Skeletal muscle satellite cell (primary cell): Measurements from ENCODE around the gene CEACAM4. TPM values are rescaled to one million over a fixed set of nuclear protein-coding genes. Genes with fewer than 3 reads are reported as not detected.
"Not testable (repeated sequence)": the region's sequence is repeated elsewhere in the genome, so short reads cannot be mapped to it uniquely, and the experiment has no call there.

Source experiments
- H3K27me3 ChIP-seq: 2 replicates; pipeline ENCODE4 v1.7.0; 2013; ENCODE audit warnings: low read length; ENCODE audit not compliant: control insufficient read depth, insufficient read depth
- H3K36me3 ChIP-seq: 2 replicates; pipeline ENCODE4 v1.7.0; 2013; ENCODE audit warnings: mild to moderate bottlenecking, control low read depth, low read length; ENCODE audit not compliant: insufficient read depth
- H3K4me1 ChIP-seq: 2 replicates; pipeline ENCODE4 v1.7.0; 2013; ENCODE audit warnings: low read length; ENCODE audit not compliant: control insufficient read depth, insufficient read depth
- H3K4me2 ChIP-seq: 2 replicates; pipeline ENCODE4 v1.7.0; 2013; ENCODE audit warnings: mild to moderate bottlenecking, low read length
- H3K4me3 ChIP-seq: 2 replicates; pipeline ENCODE4 v1.7.0; 2013; ENCODE audit warnings: low read length
- H3K9ac ChIP-seq: 2 replicates; pipeline ENCODE4 v1.7.0; 2013; ENCODE audit warnings: mild to moderate bottlenecking, low read depth, low read length, moderate library complexity
- H3K9me3 ChIP-seq: replicated peaks from 2 replicates; pipeline ENCODE4 v1.7.0; 2013; ENCODE audit warnings: mild to moderate bottlenecking, control low read depth, low read length
- small RNA-seq: library from RNA; depleted of rRNA; stranded (forward); fragments of <200 nt; gene quantifications from one replicate; pipeline ENCODE3, GENCODE V24; 2012

Gene CEACAM4

DNA sequence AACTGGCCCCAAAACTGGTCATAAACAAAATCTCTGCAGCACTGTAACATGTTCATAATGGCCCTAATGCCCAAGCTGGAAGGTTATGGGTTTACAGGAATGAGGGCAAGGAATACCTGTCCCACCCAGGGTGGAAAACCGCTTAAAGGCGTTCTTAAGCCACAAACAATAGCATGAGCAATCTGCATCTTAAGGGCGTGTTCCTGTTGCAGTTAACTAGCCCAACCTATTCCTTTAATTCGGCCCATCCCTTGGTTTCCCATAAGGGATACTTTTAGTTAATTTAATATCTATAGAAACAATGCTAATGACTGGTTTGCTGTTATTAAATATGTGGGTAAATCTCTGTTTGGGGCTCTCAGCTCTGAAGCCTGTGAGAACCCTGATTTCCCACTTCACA is 45.8 kb downstream of the CEACAM4 start:
- H3K4me3 ChIP-seq, H3K9ac ChIP-seq, H3K4me2 ChIP-seq, H3K36me3 ChIP-seq, H3K27me3 ChIP-seq, H3K9me3 ChIP-seq, H3K4me1 ChIP-seq: not testable (repeated sequence)

DNA sequence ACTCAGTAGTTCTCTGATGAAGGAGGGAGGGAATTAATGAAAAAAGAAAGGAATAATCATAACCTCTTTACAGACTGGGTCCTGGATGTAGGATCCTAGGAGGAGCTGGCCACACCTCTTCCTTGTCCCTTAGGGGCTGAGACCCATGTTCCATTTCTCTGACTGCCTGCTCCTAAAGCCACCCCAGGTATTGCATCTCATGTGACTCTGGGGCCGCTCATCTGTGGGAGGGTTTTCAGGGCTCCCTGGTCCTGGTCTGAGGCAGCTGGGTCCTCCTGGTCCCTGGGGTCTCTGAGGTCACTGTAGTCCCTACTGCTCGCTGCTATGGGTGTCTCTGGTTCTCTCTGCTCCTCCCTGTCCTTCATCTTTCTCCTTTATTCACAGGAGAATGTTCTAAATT is 48.0 kb downstream of the CEACAM4 start:
- Histone ChIP-seq H3K9ac (no peak overlapping the region), H3K36me3 (no peaks in the 10 kb centered on the region), H3K4me2 (no peak overlapping the region), H3K9me3 (no peaks in the 10 kb centered on the region), H3K27me3 (peaks cover 3% of the 10 kb centered on the region), H3K4me1 (no peaks in the 10 kb centered on the region), H3K4me3 (no peak overlapping the region)

DNA sequence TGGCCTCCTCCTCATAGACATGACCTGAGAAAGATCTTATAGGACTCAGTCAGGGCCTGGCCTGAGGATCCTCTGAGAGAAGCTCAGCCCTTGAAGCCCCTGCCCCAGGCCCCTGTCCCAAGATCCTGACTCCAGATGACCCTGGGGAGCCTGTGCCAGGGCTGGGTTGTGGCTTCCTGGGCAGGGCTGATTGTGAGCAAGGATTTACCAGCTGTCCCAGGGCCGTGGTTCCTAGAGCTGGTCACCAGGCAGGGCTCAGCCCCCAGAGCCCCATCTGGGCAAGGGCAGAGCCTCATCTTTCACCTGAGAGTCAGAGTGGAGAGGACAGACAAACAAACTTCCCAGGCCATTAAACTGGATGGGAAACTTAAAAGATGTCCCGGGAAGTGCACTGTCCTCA is 49.0 kb downstream of the CEACAM4 start:
- no peaks in the 10 kb centered on the region for H3K4me1 ChIP-seq
- H3K9ac ChIP-seq, result no peak overlapping the region
- H3K36me3 ChIP-seq, result no peaks in the 10 kb centered on the region
- no peaks in the 10 kb centered on the region for H3K9me3 ChIP-seq
- H3K4me2 ChIP-seq, result no peak overlapping the region
- no peak overlapping the region for H3K4me3 ChIP-seq
- peaks cover 3% of the 10 kb centered on the region for H3K27me3 ChIP-seq

DNA sequence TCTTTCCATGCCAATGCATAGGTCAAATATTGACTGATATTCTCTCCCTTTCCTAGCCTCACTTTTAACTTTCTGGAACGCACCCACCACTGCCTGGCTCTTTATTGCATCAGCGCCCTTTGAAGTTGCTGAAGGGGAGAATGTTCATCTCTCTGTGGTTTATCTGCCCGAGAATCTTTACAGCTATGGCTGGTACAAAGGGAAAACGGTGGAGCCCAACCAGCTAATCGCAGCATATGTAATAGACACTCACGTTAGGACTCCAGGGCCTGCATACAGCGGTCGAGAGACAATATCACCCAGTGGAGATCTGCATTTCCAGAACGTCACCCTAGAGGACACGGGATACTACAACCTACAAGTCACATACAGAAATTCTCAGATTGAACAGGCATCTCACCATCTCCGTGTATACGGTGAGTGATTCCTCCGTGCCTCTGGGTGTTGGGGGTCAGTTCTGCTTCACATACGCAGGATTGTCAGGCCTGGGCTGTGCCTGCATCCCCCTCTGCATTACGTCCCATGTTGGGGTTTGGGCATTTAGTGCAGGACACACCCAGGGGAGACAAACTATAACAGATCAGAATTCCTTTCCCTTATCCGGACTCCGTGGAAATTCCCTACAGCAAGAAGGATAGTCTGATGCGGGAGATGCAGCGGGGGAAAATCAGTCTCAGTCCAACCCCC is 49.6 kb downstream of the CEACAM4 start:
- Histone ChIP-seq H3K9me3 (no peaks in the 10 kb centered on the region), H3K4me2 (no peak overlapping the region), H3K4me1 (no peaks in the 10 kb centered on the region), H3K27me3 (peaks cover 7% of the 10 kb centered on the region), H3K9ac (no peak overlapping the region), H3K36me3 (no peaks in the 10 kb centered on the region), H3K4me3 (no peak overlapping the region)

DNA sequence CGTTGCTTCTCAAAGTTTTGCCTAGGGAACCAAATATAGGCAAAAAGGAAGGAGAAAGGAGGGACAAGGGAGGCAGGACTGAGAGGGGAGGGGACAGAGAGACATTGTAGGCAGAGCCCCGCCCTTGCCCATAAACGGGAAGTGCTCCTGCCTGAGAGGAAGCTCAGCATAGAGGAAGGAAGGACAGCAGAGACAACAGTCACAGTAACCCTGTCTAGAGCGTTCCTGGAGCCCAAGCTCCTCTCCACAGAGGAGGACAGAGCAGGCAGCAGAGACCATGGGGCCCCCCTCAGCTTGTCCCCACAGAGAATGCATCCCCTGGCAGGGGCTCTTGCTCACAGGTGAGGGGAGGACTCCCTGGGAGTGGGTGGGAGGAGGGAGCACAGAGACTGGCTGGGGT is 50.9 kb downstream of the CEACAM4 start, which contains the start of gene CEACAM21:
TSS of gene CEACAM21 (plus strand) at position 169 of the 400 bp plus-strand sequence. CDS start at position 278, 109 bp downstream.
- Histone ChIP-seq H3K9ac (no peak within 1 kb of the TSS), H3K36me3 (no peaks in the 10 kb centered on the region), H3K4me3 (no peak within 1 kb of the TSS), H3K4me2 (no peak within 1 kb of the TSS), H3K27me3 (peaks cover 15% of the 10 kb centered on the region), H3K4me1 (no peaks in the 10 kb centered on the region), H3K9me3 (no peaks in the 10 kb centered on the region)

DNA sequence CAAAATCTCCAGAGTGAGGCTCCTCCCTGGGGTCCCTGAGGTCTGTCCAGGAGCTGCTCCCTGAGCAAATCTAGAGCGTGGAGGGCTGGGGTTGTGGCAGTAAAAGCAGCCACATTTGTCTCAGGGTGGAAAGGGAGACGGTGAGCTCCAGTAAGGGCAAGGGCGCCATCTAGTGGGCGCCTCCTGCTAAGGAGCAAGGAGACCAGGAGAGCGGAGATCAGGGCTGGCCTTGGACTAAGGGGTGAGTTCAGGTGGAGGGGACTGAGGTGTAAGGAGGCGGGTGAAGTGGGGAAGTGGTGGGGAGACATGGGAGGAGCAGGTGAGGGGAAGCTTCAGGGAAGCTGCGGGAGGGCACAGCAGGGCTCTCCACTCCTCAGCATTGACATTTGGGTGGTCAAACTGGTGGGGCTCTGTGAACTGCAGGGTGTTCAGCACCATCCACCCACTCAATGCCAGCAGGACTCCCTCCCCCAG is 56.2 kb downstream of the CEACAM4 start:
- Histone ChIP-seq H3K9ac (no peak overlapping the region), H3K36me3 (no peaks in the 10 kb centered on the region), H3K27me3 (peaks cover 47% of the 10 kb centered on the region), H3K4me1 (no peaks in the 10 kb centered on the region), H3K9me3 (no peaks in the 10 kb centered on the region), H3K4me3 (no peak overlapping the region), H3K4me2 (no peak overlapping the region)

DNA sequence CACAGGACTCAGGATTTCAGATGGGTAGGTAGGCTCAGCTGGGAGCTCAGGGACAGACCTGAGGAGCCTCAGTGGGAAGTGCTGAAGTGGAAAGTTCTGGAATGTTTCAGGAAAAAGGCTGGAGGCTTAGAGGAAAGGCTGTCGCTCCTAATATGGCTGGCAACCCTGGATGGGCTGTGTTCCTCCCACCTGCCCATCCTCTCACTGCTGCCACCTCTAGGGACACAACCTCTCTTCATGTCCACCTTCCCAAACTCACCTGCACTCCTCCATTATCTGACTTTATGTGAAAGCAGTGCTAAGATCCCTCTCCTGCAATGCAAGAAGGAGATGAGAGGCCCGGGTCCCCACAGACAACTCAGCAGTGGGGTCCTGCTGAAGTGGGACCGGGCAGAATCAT is 56.7 kb downstream of the CEACAM4 start:
- Histone ChIP-seq H3K9ac (no peak overlapping the region), H3K4me2 (no peak overlapping the region), H3K4me3 (no peak overlapping the region), H3K36me3 (no peaks in the 10 kb centered on the region), H3K4me1 (no peaks in the 10 kb centered on the region), H3K9me3 (no peaks in the 10 kb centered on the region), H3K27me3 (peaks cover 52% of the 10 kb centered on the region)

DNA sequence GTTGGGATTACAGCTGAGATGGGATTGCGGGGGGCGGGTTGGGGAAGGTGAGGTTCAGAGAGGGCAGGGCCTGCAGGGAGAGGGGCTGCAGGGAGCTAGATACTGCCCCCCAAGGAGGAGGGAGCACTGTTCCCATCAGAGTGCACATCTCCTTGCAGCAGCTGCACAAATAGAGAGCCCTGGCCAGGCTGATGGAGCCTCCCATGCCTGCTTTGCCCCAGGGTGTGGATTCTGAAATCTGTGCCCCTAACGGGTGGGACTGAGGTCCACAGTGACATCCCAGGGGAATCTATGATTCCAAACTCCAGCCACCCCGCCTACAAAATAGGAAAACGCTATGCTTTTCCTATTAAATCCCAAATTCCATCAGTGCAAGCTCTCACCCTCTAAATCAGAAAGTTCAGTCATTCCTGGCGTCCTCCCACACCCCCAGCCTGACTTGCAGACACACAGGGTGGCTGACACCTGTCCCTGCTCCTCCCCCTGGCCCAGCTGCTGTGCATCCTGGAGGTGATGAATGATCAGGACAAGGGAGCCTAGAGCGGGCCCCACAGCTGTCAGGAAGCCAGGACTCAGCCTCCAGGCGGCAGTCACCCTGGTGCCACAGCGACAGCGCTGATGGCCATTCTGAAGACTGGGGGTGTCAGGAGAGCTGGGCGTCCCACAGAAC is 57.3 kb downstream of the CEACAM4 start:
- no peaks in the 10 kb centered on the region for H3K4me1 ChIP-seq
- H3K4me3 ChIP-seq, result no peak overlapping the region
- no peaks in the 10 kb centered on the region for H3K9me3 ChIP-seq
- H3K27me3 ChIP-seq, result peaks cover 57% of the 10 kb centered on the region
- no peak overlapping the region for H3K4me2 ChIP-seq
- H3K36me3 ChIP-seq, result no peaks in the 10 kb centered on the region
- H3K9ac ChIP-seq, result no peak overlapping the region

Small RNA genes within 50 kb of the gene (small RNA-seq; reads per million reads assigned to genes)
- not detected for gene AC243960.4
